Measurements from ENCODE around the gene KRT81. TPM values are rescaled to one million over a fixed set of nuclear protein-coding genes. Genes with fewer than 3 reads are reported as not detected.

The KRT81 gene
- polyA plus RNA-seq, 3 donors, result not detected

DNA sequence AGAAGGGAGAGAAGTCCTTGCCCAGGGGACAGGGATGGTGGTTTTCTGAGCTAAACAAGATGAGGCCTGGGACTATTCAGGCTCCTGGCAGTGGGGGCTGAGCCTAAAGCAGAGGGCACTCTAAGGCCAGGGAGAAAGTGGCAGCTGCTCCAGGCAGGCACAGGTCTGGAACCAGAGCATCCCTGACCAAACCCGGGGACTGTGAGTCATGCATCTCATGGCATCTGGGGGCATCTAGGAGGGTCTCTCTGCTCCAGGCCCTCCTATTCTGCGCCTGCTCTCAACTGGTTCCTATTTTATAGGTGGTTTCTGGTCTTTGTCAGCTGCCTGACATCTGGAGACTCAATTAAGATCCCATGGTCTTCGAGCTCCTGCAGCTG is 46.7 kb downstream of the KRT81 start:
- Mint-ChIP-seq H3K27me3 (ENCODE audit: low read depth in 3 of 3) (peaks cover 16 to 35% (median 30%) of the 10 kb centered on the region in 3 donors), H3K4me1 (peaks cover 25% of the 10 kb centered on the region), H3K4me3 (peak overlapping the region in 1 of 2 donors; percentile 67), H3K9me3 (peaks cover 0 to 9% (median 0%) of the 10 kb centered on the region in 7 donors), H3K27ac (peak overlapping the region; percentile 91 to 96 (median 94)), H3K36me3 (peaks cover 4 to 10% of the 10 kb centered on the region in 2 donors)
- 33% methylated on average over 1 of the region's 3 CpGs for WGBS (ENCODE audit: insufficient coverage)
- H3K36me3 ChIP-seq (replicated peaks in 1 of 2; ENCODE audit: control insufficient read depth in 1 of 2, insufficient read depth in 2 of 2, low read length in 2 of 2), result no peaks in the 10 kb centered on the region
- DNase-seq, result peak in 2 of 3 donors; percentile 15 to 54
- intact Hi-C loops (cut with micrococcal nuclease), result no loop called here
- peaks cover 4 to 16% of the 10 kb centered on the region in 2 donors for H3K27me3 ChIP-seq (ENCODE audit: control insufficient read depth in 2 of 2, insufficient read depth in 2 of 2, low read length in 2 of 2)
- no peaks in the 10 kb centered on the region for H4K20me1 ChIP-seq (ENCODE audit: insufficient read depth, low read length)
- H3K27ac ChIP-seq (ENCODE audit: low read depth in 1 of 2, low read length in 2 of 2), result peak overlapping the region; percentile 69 to 93
- H3K4me1 ChIP-seq (ENCODE audit: control insufficient read depth in 1 of 2, insufficient read depth in 2 of 2, low read length in 2 of 2), result peaks cover 19 to 27% of the 10 kb centered on the region in 2 donors
- H3K9me3 ChIP-seq (replicated peaks in 1 of 2; ENCODE audit: control insufficient read depth in 1 of 2, insufficient read depth in 1 of 2, low read length in 2 of 2), result no peaks in the 10 kb centered on the region
- peak overlapping the region; percentile 84 for H2AFZ ChIP-seq (ENCODE audit: insufficient read depth, low read depth, low read length, poor library complexity, severe bottlenecking)
- H3K79me2 ChIP-seq (ENCODE audit: insufficient read depth, low read length), result no peaks in the 10 kb centered on the region
- H3K9ac ChIP-seq (ENCODE audit: insufficient read depth, low read length, poor library complexity, severe bottlenecking), result peak overlapping the region; percentile 52
- H3K4me3 ChIP-seq (replicated peaks in 1 of 3; ENCODE audit: low read depth in 2 of 3, low read length in 3 of 3), result no peak overlapping the region
- TF ChIP-seq, protein P1, sequence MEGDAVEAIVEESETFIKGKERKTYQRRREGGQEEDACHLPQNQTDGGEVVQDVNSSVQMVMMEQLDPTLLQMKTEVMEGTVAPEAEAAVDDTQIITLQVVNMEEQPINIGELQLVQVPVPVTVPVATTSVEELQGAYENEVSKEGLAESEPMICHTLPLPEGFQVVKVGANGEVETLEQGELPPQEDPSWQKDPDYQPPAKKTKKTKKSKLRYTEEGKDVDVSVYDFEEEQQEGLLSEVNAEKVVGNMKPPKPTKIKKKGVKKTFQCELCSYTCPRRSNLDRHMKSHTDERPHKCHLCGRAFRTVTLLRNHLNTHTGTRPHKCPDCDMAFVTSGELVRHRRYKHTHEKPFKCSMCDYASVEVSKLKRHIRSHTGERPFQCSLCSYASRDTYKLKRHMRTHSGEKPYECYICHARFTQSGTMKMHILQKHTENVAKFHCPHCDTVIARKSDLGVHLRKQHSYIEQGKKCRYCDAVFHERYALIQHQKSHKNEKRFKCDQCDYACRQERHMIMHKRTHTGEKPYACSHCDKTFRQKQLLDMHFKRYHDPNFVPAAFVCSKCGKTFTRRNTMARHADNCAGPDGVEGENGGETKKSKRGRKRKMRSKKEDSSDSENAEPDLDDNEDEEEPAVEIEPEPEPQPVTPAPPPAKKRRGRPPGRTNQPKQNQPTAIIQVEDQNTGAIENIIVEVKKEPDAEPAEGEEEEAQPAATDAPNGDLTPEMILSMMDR (IDR thresholded peaks at IDR 0.05), result no peak
- H3K4me2 ChIP-seq (replicated peaks; ENCODE audit: extremely low read depth, low read length, poor library complexity, severe bottlenecking), result no peak overlapping the region

DNA sequence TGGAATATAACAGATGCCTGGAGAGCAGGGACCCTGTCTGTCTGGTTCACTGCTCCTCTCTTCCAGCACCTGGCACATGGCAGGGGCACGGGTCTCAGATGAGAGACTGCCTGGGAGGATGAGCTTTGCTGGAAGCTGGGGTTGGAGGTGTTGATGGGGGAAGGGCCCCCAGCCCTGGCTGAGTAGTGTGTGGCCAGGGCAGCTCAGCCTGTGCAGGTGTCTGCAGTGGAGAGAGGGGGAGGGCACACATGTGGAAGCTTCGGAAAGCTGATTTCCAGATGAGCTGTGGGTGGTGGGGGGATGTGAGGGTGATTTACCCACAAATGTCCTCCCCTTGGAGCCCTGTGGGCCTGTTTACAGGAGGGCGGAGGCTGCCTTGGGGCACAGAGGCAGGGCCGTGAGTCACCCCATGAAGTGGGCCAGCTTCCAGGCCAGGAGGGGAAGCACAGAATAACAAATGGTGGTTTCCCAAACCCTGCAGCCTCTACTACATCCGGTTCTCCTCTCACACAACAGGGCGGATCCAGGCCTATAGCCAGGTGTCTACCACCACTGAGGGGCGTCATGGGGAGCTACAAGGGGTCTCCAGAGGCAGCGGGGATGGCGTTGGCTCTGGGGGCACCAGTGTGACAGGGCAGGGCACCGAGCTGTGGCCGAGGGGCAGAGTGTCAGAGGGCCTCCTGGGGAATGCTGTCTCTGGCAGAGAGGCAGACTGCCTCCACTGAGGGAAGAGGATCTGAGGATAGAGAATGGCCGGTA is 47.3 kb downstream of the KRT81 start:
- Mint-ChIP-seq H3K27ac (peak overlapping the region; percentile 91 to 96 (median 94)), H3K4me1 (peaks cover 23% of the 10 kb centered on the region), H3K36me3 (peaks cover 0 to 6% of the 10 kb centered on the region in 2 donors), H3K9me3 (peaks cover 0 to 4% (median 0%) of the 10 kb centered on the region in 7 donors), H3K4me3 (peak overlapping the region; percentile 45 to 67), H3K27me3 (ENCODE audit: low read depth in 3 of 3) (peaks cover 11 to 30% (median 29%) of the 10 kb centered on the region in 3 donors)
- Histone ChIP-seq H3K4me3 (replicated peaks in 1 of 3; ENCODE audit: low read depth in 2 of 3, low read length in 3 of 3) (peak overlapping the region in 1 of 3 experiments; percentile 36), H3K36me3 (replicated peaks in 1 of 2; ENCODE audit: control insufficient read depth in 1 of 2, insufficient read depth in 2 of 2, low read length in 2 of 2) (no peaks in the 10 kb centered on the region), H2AFZ (ENCODE audit: insufficient read depth, low read depth, low read length, poor library complexity, severe bottlenecking) (peak overlapping the region; percentile 84), H3K4me1 (ENCODE audit: control insufficient read depth in 1 of 2, insufficient read depth in 2 of 2, low read length in 2 of 2) (peaks cover 19 to 27% of the 10 kb centered on the region in 2 donors), H3K9me3 (replicated peaks in 1 of 2; ENCODE audit: control insufficient read depth in 1 of 2, insufficient read depth in 1 of 2, low read length in 2 of 2) (no peaks in the 10 kb centered on the region), H3K27me3 (ENCODE audit: control insufficient read depth in 2 of 2, insufficient read depth in 2 of 2, low read length in 2 of 2) (peaks cover 0 to 10% of the 10 kb centered on the region in 2 donors), H3K9ac (ENCODE audit: insufficient read depth, low read length, poor library complexity, severe bottlenecking) (peak overlapping the region; percentile 52), H3K79me2 (ENCODE audit: insufficient read depth, low read length) (no peaks in the 10 kb centered on the region), H4K20me1 (ENCODE audit: insufficient read depth, low read length) (no peaks in the 10 kb centered on the region), H3K4me2 (replicated peaks; ENCODE audit: extremely low read depth, low read length, poor library complexity, severe bottlenecking) (peak overlapping the region; percentile 19), H3K27ac (ENCODE audit: low read depth in 1 of 2, low read length in 2 of 2) (peak overlapping the region; percentile 69 to 93)
- whole genome bisulfite sequencing (ENCODE audit: insufficient coverage), result 5% methylated on average over 9 of the region's 12 CpGs
- TF ChIP-seq, protein P1 (IDR thresholded peaks at IDR 0.05), result no peak
- intact Hi-C loops (cut with micrococcal nuclease), result no loop called here
- DNase-seq, result peak; percentile 92 to 97 (median 94)

Data from CD14-positive monocyte (primary cell).